WTC11 (cell line): ENCODE data around the gene ADAM19. TPM values are rescaled to one million over a fixed set of nuclear protein-coding genes. Genes with fewer than 3 reads are reported as not detected.

Experiments
- ATAC-seq: fragments of 200-7000 bp; cut with Tn5 transposase; 2 replicates; pipeline ENCODE4 v1.10.0; 2021; ENCODE audit warnings: mild to moderate bottlenecking, moderate library complexity
- CTCF ChIA-PET: fragments of 300-600 bp; sonication (Branson Sonifier 250); formaldehyde crosslinking; loops from one replicate; lab custom pipeline; 2021; ENCODE audit warnings: antibody characterized with exemption; lab: Charles Lee
- POLR2A ChIA-PET: fragments of 350-600 bp; sonication (Branson Sonifier 250); formaldehyde crosslinking; loops from one replicate; lab custom pipeline; 2021; ENCODE audit warnings: antibody characterized with exemption; lab: Charles Lee
- DNase-seq: peaks from one replicate; pipeline ENCODE4 v3.0.0; 2021; ENCODE audit warnings: low spot score
- H3K27ac Mint-ChIP-seq: 2 replicates; pipeline ENCODE4 v1.8.0; 2021; ENCODE audit warnings: mixed read lengths
- H3K27me3 Mint-ChIP-seq: 2 replicates; pipeline ENCODE4 v1.8.0; 2021; ENCODE audit warnings: low read depth, mild to moderate bottlenecking, moderate library complexity, mixed read lengths
- H3K36me3 Mint-ChIP-seq: 2 replicates; pipeline ENCODE4 v1.8.0; 2021; ENCODE audit warnings: mixed read lengths
- H3K4me1 Mint-ChIP-seq: 2 replicates; pipeline ENCODE4 v1.8.0; 2022; ENCODE audit warnings: mixed read lengths
- H3K4me3 Mint-ChIP-seq: 2 replicates; pipeline ENCODE4 v1.8.0; 2021; ENCODE audit warnings: mild to moderate bottlenecking, moderate library complexity, mixed read lengths
- H3K9me3 Mint-ChIP-seq: 2 replicates; pipeline ENCODE4 v1.8.0; 2021; ENCODE audit warnings: mixed read lengths
- ATF1 ChIP-seq: sonication (generic); formaldehyde crosslinking; IDR thresholded peaks from 2 replicates; pipeline ENCODE4 v1.8.1; 2023; ENCODE audit warnings: mild to moderate bottlenecking, moderate library complexity, missing genetic modification reagents
- ATF6 ChIP-seq: sonication (generic); formaldehyde crosslinking; IDR thresholded peaks from 2 replicates; pipeline ENCODE4 v1.8.1; 2023; ENCODE audit warnings: mild to moderate bottlenecking, missing genetic modification reagents
- CTCF ChIP-seq: fragments of 200-600 bp; IDR thresholded peaks from 2 replicates; pipeline ENCODE4 v1.8.0; 2022; ENCODE audit warnings: antibody characterized with exemption
- ELF4 ChIP-seq: sonication (generic); formaldehyde crosslinking; IDR thresholded peaks from 2 replicates; pipeline ENCODE4 v1.8.1; 2022; ENCODE audit warnings: low read depth, mild to moderate bottlenecking, moderate library complexity, missing genetic modification reagents
- GABPB1 ChIP-seq: sonication (generic); formaldehyde crosslinking; IDR thresholded peaks from 2 replicates; pipeline ENCODE4 v1.8.1; 2023; ENCODE audit warnings: mild to moderate bottlenecking, missing genetic modification reagents
- JAZF1 ChIP-seq: fragments of 250-450 bp; sonication (Bioruptor Pico); IDR thresholded peaks from 2 replicates; pipeline ENCODE4 v1.9.0; 2021; ENCODE audit warnings: moderate library complexity, mild to moderate bottlenecking, inconsistent platforms
- JUN ChIP-seq: sonication (generic); formaldehyde crosslinking; IDR thresholded peaks from 2 replicates; pipeline ENCODE4 v1.8.0; 2023; ENCODE audit warnings: mild to moderate bottlenecking, missing genetic modification reagents
- MXD4 ChIP-seq: fragments of 250-450 bp; sonication (Bioruptor Pico); IDR thresholded peaks from 2 replicates; pipeline ENCODE4 v1.8.0; 2021; ENCODE audit warnings: mild to moderate bottlenecking, moderate library complexity, borderline replicate concordance
- NFE2L1 ChIP-seq: sonication (generic); formaldehyde crosslinking; IDR thresholded peaks from 2 replicates; pipeline ENCODE4 v1.8.1; 2023; ENCODE audit warnings: missing genetic modification reagents
- NFYB ChIP-seq: sonication (generic); formaldehyde crosslinking; conservative IDR thresholded peaks from 2 replicates; pipeline ENCODE4 v1.8.0; 2022; ENCODE audit warnings: low read depth, missing genetic modification reagents
- OVOL2 ChIP-seq: fragments of 250-450 bp; sonication (Bioruptor Pico); IDR thresholded peaks from 2 replicates; pipeline ENCODE4 v1.9.0; 2021; ENCODE audit warnings: mild to moderate bottlenecking, borderline replicate concordance
- RORB ChIP-seq: fragments of 250-450 bp; sonication (Bioruptor Pico); IDR thresholded peaks from 2 replicates; pipeline ENCODE4 v1.9.0; 2021; ENCODE audit warnings: mild to moderate bottlenecking
- ZMAT4 ChIP-seq: fragments of 250-450 bp; sonication (Bioruptor Pico); IDR thresholded peaks from 2 replicates; pipeline ENCODE4 v1.9.0; 2021; ENCODE audit warnings: mild to moderate bottlenecking
- ZNF317 ChIP-seq: sonication (generic); formaldehyde crosslinking; IDR thresholded peaks from 2 replicates; pipeline ENCODE4 v1.8.1; 2023; ENCODE audit warnings: low read depth, mild to moderate bottlenecking, moderate library complexity, missing genetic modification reagents, borderline replicate concordance
- ZNF416 ChIP-seq: fragments of 250-450 bp; sonication (Bioruptor Pico); IDR thresholded peaks from 2 replicates; pipeline ENCODE4 v1.9.0; 2021; ENCODE audit warnings: mild to moderate bottlenecking, inconsistent platforms
- ZNF532 ChIP-seq: fragments of 250-450 bp; sonication (Bioruptor Pico); IDR thresholded peaks from 2 replicates; pipeline ENCODE4 v1.9.0; 2021; ENCODE audit warnings: mild to moderate bottlenecking, borderline replicate concordance
- ZNF671 ChIP-seq: fragments of 250-450 bp; sonication (Bioruptor Pico); IDR thresholded peaks from 2 replicates; pipeline ENCODE4 v1.8.0; 2021; ENCODE audit warnings: mild to moderate bottlenecking
- total RNA-seq: library from RNA; stranded (reverse); gene quantifications from 3 replicates; pipeline ENCODE4 v1.2.3, GENCODE V29; 2021
- TF ChIP-seq, protein P1 (sequence below): sonication (generic); formaldehyde crosslinking; IDR thresholded peaks from 2 replicates; pipeline ENCODE4 v1.8.1; 2022; ENCODE audit warnings: mild to moderate bottlenecking, moderate library complexity, missing genetic modification reagents
- TF ChIP-seq, protein P2 (sequence below): sonication (generic); formaldehyde crosslinking; IDR thresholded peaks from 2 replicates; pipeline ENCODE4 v1.8.1; 2023; ENCODE audit warnings: mild to moderate bottlenecking, missing genetic modification reagents, moderate library complexity
- TF ChIP-seq, protein P3 (sequence below): sonication (generic); formaldehyde crosslinking; IDR thresholded peaks from 2 replicates; pipeline ENCODE4 v1.8.0; 2023; ENCODE audit warnings: mild to moderate bottlenecking, missing genetic modification reagents

Gene ADAM19
- total RNA-seq, 1 experiment from 2014 or later = 28.6 TPM

DNA sequence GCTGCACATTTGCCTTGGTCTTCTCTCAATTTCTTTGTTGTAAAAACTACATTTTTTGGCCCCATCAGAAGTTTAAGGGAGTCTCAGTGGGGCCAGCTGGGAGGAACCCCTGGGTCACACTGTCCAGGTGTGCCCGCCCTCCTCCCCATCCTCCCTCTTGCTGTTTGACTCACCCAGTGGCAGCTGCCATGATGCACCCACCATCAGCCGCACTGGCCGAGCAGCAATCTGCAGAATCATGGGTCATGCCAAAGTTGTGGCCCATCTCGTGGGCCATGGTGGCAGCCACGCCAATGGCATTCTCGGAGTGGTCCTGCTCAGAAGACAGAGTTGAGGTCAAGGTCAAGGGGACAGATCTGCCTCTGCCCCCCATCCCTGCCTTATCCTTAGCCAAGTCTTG is 70.1 kb downstream of the ADAM19 start:
- Mint-ChIP-seq H3K36me3 (peaks cover 5% of the 10 kb centered on the region), H3K27me3 (no peaks in the 10 kb centered on the region), H3K4me3 (no peak overlapping the region), H3K4me1 (no peaks in the 10 kb centered on the region), H3K9me3 (no peaks in the 10 kb centered on the region)
- DNase-seq = no peak
- no peak for ATAC-seq
- CTCF ChIA-PET = no interaction called here
- POLR2A ChIA-PET = no interaction called here
- TF ChIP-seq ELF4 (CRISPR knock-in tag) (no peak), ATF1 (CRISPR knock-in tag) (no peak)
- TF ChIP-seq, all 79 proteins: peak for 0
- no peak overlapping the region for H3K27ac Mint-ChIP-seq

GRCh38 chr5:157504053-157504452 is 71.5 kb downstream of the ADAM19 start:
- no peaks in the 10 kb centered on the region for H3K27me3 Mint-ChIP-seq
- H3K9me3 Mint-ChIP-seq = no peaks in the 10 kb centered on the region
- DNase-seq (no peak), ATAC-seq (no peak)
- POLR2A ChIA-PET = no interaction called here
- no peak overlapping the region for H3K4me3 Mint-ChIP-seq
- peaks cover 5% of the 10 kb centered on the region for H3K36me3 Mint-ChIP-seq
- no peak overlapping the region for H3K27ac Mint-ChIP-seq
- CTCF ChIA-PET = interaction anchor here (1.0 kb wide), 1 partner anchor 32 kb away, joined by 3 read pairs; no protein-coding TSS in a partner anchor
- TF ChIP-seq, protein P1, sequence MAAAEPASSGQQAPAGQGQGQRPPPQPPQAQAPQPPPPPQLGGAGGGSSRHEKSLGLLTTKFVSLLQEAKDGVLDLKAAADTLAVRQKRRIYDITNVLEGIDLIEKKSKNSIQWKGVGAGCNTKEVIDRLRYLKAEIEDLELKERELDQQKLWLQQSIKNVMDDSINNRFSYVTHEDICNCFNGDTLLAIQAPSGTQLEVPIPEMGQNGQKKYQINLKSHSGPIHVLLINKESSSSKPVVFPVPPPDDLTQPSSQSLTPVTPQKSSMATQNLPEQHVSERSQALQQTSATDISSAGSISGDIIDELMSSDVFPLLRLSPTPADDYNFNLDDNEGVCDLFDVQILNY (CRISPR knock-in tag) = no peak
- no peak for TF ChIP-seq ZNF317 (CRISPR knock-in tag)
- TF ChIP-seq, protein P2, sequence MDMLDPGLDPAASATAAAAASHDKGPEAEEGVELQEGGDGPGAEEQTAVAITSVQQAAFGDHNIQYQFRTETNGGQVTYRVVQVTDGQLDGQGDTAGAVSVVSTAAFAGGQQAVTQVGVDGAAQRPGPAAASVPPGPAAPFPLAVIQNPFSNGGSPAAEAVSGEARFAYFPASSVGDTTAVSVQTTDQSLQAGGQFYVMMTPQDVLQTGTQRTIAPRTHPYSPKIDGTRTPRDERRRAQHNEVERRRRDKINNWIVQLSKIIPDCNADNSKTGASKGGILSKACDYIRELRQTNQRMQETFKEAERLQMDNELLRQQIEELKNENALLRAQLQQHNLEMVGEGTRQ (CRISPR knock-in tag) = no peak
- no peak for TF ChIP-seq ZNF671 (CRISPR knock-in tag)
- no peak for TF ChIP-seq GABPB1 (CRISPR knock-in tag)
- TF ChIP-seq NFE2L1 (CRISPR knock-in tag) = no peak
- TF ChIP-seq, protein P3, sequence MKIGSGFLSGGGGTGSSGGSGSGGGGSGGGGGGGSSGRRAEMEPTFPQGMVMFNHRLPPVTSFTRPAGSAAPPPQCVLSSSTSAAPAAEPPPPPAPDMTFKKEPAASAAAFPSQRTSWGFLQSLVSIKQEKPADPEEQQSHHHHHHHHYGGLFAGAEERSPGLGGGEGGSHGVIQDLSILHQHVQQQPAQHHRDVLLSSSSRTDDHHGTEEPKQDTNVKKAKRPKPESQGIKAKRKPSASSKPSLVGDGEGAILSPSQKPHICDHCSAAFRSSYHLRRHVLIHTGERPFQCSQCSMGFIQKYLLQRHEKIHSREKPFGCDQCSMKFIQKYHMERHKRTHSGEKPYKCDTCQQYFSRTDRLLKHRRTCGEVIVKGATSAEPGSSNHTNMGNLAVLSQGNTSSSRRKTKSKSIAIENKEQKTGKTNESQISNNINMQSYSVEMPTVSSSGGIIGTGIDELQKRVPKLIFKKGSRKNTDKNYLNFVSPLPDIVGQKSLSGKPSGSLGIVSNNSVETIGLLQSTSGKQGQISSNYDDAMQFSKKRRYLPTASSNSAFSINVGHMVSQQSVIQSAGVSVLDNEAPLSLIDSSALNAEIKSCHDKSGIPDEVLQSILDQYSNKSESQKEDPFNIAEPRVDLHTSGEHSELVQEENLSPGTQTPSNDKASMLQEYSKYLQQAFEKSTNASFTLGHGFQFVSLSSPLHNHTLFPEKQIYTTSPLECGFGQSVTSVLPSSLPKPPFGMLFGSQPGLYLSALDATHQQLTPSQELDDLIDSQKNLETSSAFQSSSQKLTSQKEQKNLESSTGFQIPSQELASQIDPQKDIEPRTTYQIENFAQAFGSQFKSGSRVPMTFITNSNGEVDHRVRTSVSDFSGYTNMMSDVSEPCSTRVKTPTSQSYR (CRISPR knock-in tag) = no peak
- TF ChIP-seq NFYB = no peak
- no peak for TF ChIP-seq ATF1 (CRISPR knock-in tag)
- TF ChIP-seq OVOL2 = no peak
- no peak for TF ChIP-seq MXD4 (CRISPR knock-in tag)
- no peak for TF ChIP-seq ZMAT4 (CRISPR knock-in tag)
- TF ChIP-seq JAZF1 = no peak
- no peak for TF ChIP-seq ATF6
- no peak for TF ChIP-seq RORB
- H3K4me1 Mint-ChIP-seq = no peaks in the 10 kb centered on the region

- DNase-seq = no peak
- Mint-ChIP-seq H3K27ac (no peak overlapping the region), H3K9me3 (no peaks in the 10 kb centered on the region), H3K27me3 (no peaks in the 10 kb centered on the region), H3K36me3 (peaks cover 5% of the 10 kb centered on the region), H3K4me3 (no peak overlapping the region), H3K4me1 (no peaks in the 10 kb centered on the region)
- POLR2A ChIA-PET = no interaction called here
- CTCF ChIA-PET = no interaction called here
- ATAC-seq = no peak
- no peak for TF ChIP-seq ZNF416 (CRISPR knock-in tag)
- TF ChIP-seq ZNF532 (CRISPR knock-in tag) = no peak
- no peak for TF ChIP-seq JUN (CRISPR knock-in tag)
- TF ChIP-seq ZMAT4 (CRISPR knock-in tag) = no peak
- no peak for TF ChIP-seq CTCF
These were observed 73.4 kb downstream of the ADAM19 start for GRCh38 chr5:157502143-157502647.
